DOHH2 (cell line): ENCODE results near the gene PTGER2.

ENCODE experiments used
- H3F3A ChIP-seq: fragments of 200-600 bp; sonication (generic), shearing (Covaris generic); 2 replicates; pipeline ENCODE4 v1.6.0; 2016; ENCODE audit warnings: antibody characterized with exemption, mild to moderate bottlenecking; ENCODE audit not compliant: control insufficient read depth, insufficient read depth
- H3K27ac ChIP-seq: fragments of 200-600 bp; sonication (generic); 2 replicates; pipeline ENCODE4 v1.5.1; 2014; ENCODE audit warnings: low read depth, mild to moderate bottlenecking, low read length, moderate library complexity
- H3K27me3 ChIP-seq: fragments of 200-600 bp; sonication (generic); 2 replicates; pipeline ENCODE4 v1.6.1; 2014; ENCODE audit warnings: mild to moderate bottlenecking, low read length, mixed read lengths; ENCODE audit not compliant: control insufficient read depth
- H3K36me3 ChIP-seq: fragments of 200-600 bp; sonication (generic); 2 replicates; pipeline ENCODE4 v1.6.1; 2014; ENCODE audit warnings: mild to moderate bottlenecking, low read length, moderate library complexity, mixed read lengths; ENCODE audit not compliant: control insufficient read depth
- H3K4me1 ChIP-seq: fragments of 200-600 bp; sonication (generic); 2 replicates; pipeline ENCODE4 v1.6.1; 2014; ENCODE audit warnings: mild to moderate bottlenecking, low read length, mixed read lengths; ENCODE audit not compliant: control insufficient read depth
- H3K4me2 ChIP-seq: fragments of 200-600 bp; sonication (generic); 2 replicates; pipeline ENCODE4 v1.6.0; 2014; ENCODE audit warnings: mild to moderate bottlenecking, low read length, moderate library complexity
- H3K4me3 ChIP-seq: fragments of 200-600 bp; sonication (generic); 2 replicates; pipeline ENCODE4 v1.5.1; 2014; ENCODE audit warnings: mild to moderate bottlenecking, low read length, mixed read lengths
- H3K79me2 ChIP-seq: fragments of 200-600 bp; sonication (generic); 2 replicates; pipeline ENCODE4 v1.6.1; 2014; ENCODE audit warnings: mild to moderate bottlenecking, low read length, mixed read lengths; ENCODE audit not compliant: control insufficient read depth
- H3K9me2 ChIP-seq: fragments of 200-600 bp; sonication (generic); replicated peaks from 2 replicates; pipeline ENCODE4 v1.6.1; 2014; ENCODE audit warnings: mild to moderate bottlenecking, low read length, mixed read lengths; ENCODE audit not compliant: control insufficient read depth
- H3K9me3 ChIP-seq: fragments of 200-600 bp; sonication (generic); 2 replicates; pipeline ENCODE4 v1.6.1; 2014; ENCODE audit warnings: antibody characterized with exemption, low read length, mixed read lengths; ENCODE audit not compliant: control insufficient read depth, insufficient read depth
- H4K20me1 ChIP-seq: fragments of 200-600 bp; sonication (generic); 2 replicates; pipeline ENCODE4 v1.6.0; 2014; ENCODE audit warnings: low read depth, mild to moderate bottlenecking, antibody characterized with exemption, low read length, moderate library complexity; ENCODE audit not compliant: control insufficient read depth, insufficient read depth
- CTCF ChIP-seq: fragments of 200-600 bp; sonication (generic); IDR thresholded peaks from one replicate; pipeline ENCODE4 v1.5.1; 2014; ENCODE audit warnings: antibody characterized with exemption, mild to moderate bottlenecking, low read depth, low read length; ENCODE audit not compliant: poor library complexity, severe bottlenecking
- EZH2phosphoT487 ChIP-seq: fragments of 200-600 bp; sonication (generic); IDR thresholded peaks from 2 replicates; pipeline ENCODE4 v1.6.1; 2017; ENCODE audit warnings: borderline replicate concordance, mild to moderate bottlenecking, antibody characterized with exemption, low read length, moderate library complexity, mixed read lengths

The PTGER2 gene

GRCh38 chr14:52329678-52330369 lies 15.7 kb downstream of the PTGER2 start:
- no peaks in the 10 kb centered on the region for H3K9me3 ChIP-seq
- H3K4me3 ChIP-seq: no peak overlapping the region
- no peaks in the 10 kb centered on the region for H4K20me1 ChIP-seq
- peaks cover 4% of the 10 kb centered on the region; the same call in 1 of the 2 replicates for H3K27me3 ChIP-seq
- peaks cover 13% of the 10 kb centered on the region for H3K4me1 ChIP-seq
- no peak overlapping the region for H3K4me2 ChIP-seq
- TF ChIP-seq EZH2phosphoT487: no peak
- no peak for TF ChIP-seq CTCF
- no peaks in the 10 kb centered on the region for H3K36me3 ChIP-seq
- no peaks in the 10 kb centered on the region for H3F3A ChIP-seq
- H3K79me2 ChIP-seq: no peaks in the 10 kb centered on the region
- no peak overlapping the region for H3K27ac ChIP-seq
- H3K9me2 ChIP-seq: no peaks in the 10 kb centered on the region

- Histone ChIP-seq H3K9me3 (no peaks in the 10 kb centered on the region), H3K4me1 (peaks cover 3% of the 10 kb centered on the region; the same call in 1 of the 2 replicates), H3K9me2 (no peaks in the 10 kb centered on the region), H3K79me2 (no peaks in the 10 kb centered on the region), H3K4me2 (no peak overlapping the region), H3K27me3 (peaks cover 10% of the 10 kb centered on the region; the same call in 1 of the 2 replicates), H3K27ac (no peak overlapping the region), H3K36me3 (no peaks in the 10 kb centered on the region), H3F3A (no peaks in the 10 kb centered on the region), H4K20me1 (no peaks in the 10 kb centered on the region), H3K4me3 (no peak overlapping the region)
- TF ChIP-seq CTCF (no peak), EZH2phosphoT487 (no peak)
Measured at GRCh38 chr14:52332269-52332668, 18.2 kb downstream of the PTGER2 start.

GRCh38 chr14:52333108-52333507 lies 19.0 kb downstream of the PTGER2 start:
- Histone ChIP-seq H3K9me3 (no peaks in the 10 kb centered on the region), H3K4me1 (no peaks in the 10 kb centered on the region), H3K36me3 (no peaks in the 10 kb centered on the region), H3K4me3 (no peak overlapping the region), H3K27ac (no peak overlapping the region), H4K20me1 (no peaks in the 10 kb centered on the region), H3K27me3 (peaks cover 10% of the 10 kb centered on the region; the same call in 1 of the 2 replicates), H3F3A (no peaks in the 10 kb centered on the region), H3K9me2 (no peaks in the 10 kb centered on the region), H3K79me2 (no peaks in the 10 kb centered on the region), H3K4me2 (no peak overlapping the region)
- TF ChIP-seq EZH2phosphoT487 (no peak), CTCF (no peak)
